Upper lobe of left lung (tissue), 6 donors: ENCODE data around the gene CMIP. TPM values are rescaled to one million over a fixed set of nuclear protein-coding genes. Genes with fewer than 3 reads are reported as not detected.

Experiments used
- ATAC-seq, 2 donors: fragments of 200-7000 bp; cut with Tn5 transposase; one replicate each; pipeline ENCODE4 v1.9.1; 2022; ENCODE audit warnings: mild to moderate bottlenecking in 2 of 2, moderate library complexity in 2 of 2; ENCODE audit not compliant: low FRiP score in 2 of 2
- DNase-seq, 2 donors: peaks; one replicate each; pipeline ENCODE4 v3.0.0-alpha.2; 2019 to 2020
- H3K27ac ChIP-seq, 4 donors: fragments of 200-600 bp; sonication (generic); one replicate each; pipeline ENCODE4 v1.5.1; 2016 to 2019
- H3K27me3 ChIP-seq, 4 donors: fragments of 200-600 bp; sonication (generic); one replicate each; pipeline ENCODE4 v1.5.1; 2017 to 2019
- H3K36me3 ChIP-seq, 4 donors: fragments of 200-600 bp; sonication (generic); one replicate each; pipeline ENCODE4 v1.5.1; 2016 to 2019
- H3K4me1 ChIP-seq, 4 donors: fragments of 200-600 bp; sonication (generic); one replicate each; pipeline ENCODE4 v1.5.1; 2018 to 2019
- H3K4me3 ChIP-seq, 4 donors: fragments of 200-600 bp; sonication (generic); one replicate each; pipeline ENCODE4 v1.5.1; 2017 to 2019; ENCODE audit warnings: mild to moderate bottlenecking in 2 of 4, moderate library complexity in 1 of 4
- H3K9me3 ChIP-seq, 4 donors: fragments of 200-600 bp; sonication (generic); one replicate each; pipeline ENCODE4 v1.5.1; 2018 to 2019
- CTCF ChIP-seq, 6 experiments: fragments of 450-650 bp in 4 of 6; fragments of 200-600 bp in 2 of 6; sonication (generic) in 2 of 6; IDR thresholded peaks; one replicate each; pipeline ENCODE4 v1.5.1; 2016 to 2019; ENCODE audit warnings: antibody characterized with exemption in 6 of 6
- EP300 ChIP-seq, 4 donors: sonication (generic); formaldehyde crosslinking; IDR thresholded peaks; one replicate each; pipeline ENCODE4 v1.5.1; 2017; ENCODE audit warnings: antibody characterized with exemption in 4 of 4, control low read depth in 2 of 4
- POLR2A ChIP-seq, 4 donors: fragments of 450-650 bp; IDR thresholded peaks; one replicate each; pipeline ENCODE4 v1.5.1; 2016 to 2017; ENCODE audit warnings: antibody characterized with exemption in 4 of 4, mild to moderate bottlenecking in 2 of 4
- POLR2AphosphoS5 ChIP-seq, 2 donors: sonication (generic); formaldehyde crosslinking; IDR thresholded peaks; one replicate each; pipeline ENCODE4 v1.5.1; 2017; ENCODE audit warnings: antibody characterized with exemption in 2 of 2
- WGBS, 2 donors: methylation state at CpG; one replicate each; pipeline ENCODE4 v1.1.5; 2017 to 2018; 5-methylcytosine and 5-hydroxymethylcytosine counted together
- total RNA-seq, 6 donors: library from RNA; depleted of rRNA in 4 of 6; stranded (reverse); fragments of >200 nt in 4 of 6; gene quantifications; one replicate each; pipeline versions ENCODE4 v1.1.0 to v1.2.1, GENCODE V29; 2016 to 2021
- donor health status: DM: no; HTN: no; CAD: no; lungs with moderate emphysema.
- donor health status: DM: no; HTN: yes; CAD: no; lungs with severe emphysema.

The CMIP gene
- total RNA-seq, 6 donors from 2014 or later = 48.3 to 109 (median 67.6) TPM

DNA sequence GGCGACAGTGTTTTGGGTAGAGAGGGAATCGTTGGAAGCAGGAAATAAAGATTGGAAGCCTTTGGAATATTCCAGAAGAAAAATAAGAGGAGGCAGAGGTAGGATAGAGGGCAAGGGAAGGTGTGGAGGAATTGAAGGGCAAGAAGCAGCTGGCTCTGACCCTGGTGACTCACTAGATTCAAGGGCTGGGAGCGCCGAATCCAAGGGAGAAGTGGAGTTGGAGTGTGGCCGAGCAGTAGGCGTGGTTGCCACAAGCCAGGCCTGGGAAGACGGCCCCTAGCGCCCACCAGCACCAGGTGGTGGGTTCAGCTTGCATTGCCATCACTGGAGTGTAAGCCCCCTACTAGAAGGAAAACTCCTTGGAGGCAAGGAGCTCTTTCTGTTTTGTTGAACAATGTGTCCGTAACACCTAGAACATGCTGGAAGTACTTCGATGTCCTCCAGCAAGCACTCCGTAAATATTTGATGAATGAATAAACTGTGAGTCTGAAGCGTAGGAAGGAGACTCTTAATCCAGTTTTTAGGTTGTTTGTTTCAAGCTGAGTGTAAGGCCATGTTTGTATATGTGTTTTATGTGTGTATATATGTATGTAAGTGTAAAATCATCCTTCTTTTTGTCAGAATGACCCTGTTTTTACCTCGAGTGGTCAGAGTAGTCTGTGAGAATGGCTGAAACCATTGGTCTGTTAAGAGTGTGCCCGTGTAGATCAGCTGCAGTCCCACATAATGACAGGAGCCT lies 139.5 kb downstream of the CMIP start:
- ATAC-seq = peak; percentile 56 to 77

DNA sequence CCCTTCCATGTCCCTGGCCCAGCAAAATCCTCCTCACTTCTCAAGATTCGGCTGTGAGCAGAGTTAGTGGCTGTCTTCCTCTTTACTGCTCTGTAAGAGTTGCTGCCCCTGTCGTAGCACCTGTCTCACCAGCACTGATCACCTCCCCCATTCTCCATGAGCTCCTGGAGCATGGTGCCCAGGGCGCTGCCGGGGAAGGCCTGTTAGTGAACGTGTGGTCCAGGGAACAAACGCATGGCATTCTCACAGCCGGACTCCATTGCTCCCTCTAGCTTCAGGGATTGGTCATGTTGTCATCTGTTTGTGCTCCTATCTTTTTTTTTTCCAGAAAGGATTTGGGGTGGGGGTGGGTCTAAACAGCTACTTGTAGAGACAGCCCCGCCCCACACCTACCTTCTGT lies 141.2 kb downstream of the CMIP start:
- Histone ChIP-seq H3K27ac (peak overlapping the region in 1 of 4 donors; percentile 86), H3K9me3 (no peaks in the 10 kb centered on the region), H3K4me1 (peaks cover 22 to 38% (median 34%) of the 10 kb centered on the region in 4 donors), H3K4me3 (no peak overlapping the region), H3K27me3 (no peaks in the 10 kb centered on the region), H3K36me3 (no peaks in the 10 kb centered on the region)
- ATAC-seq (no peak), DNase-seq (no peak)
- TF ChIP-seq EP300 (IDR thresholded peaks at IDR 0.05) (no peak), CTCF (IDR thresholded peaks at IDR 0.05) (no peak), POLR2A (IDR thresholded peaks at IDR 0.05) (no peak), POLR2AphosphoS5 (IDR thresholded peaks at IDR 0.05) (no peak)
- 90 to 94% methylated on average over 8 of the region's 8 CpGs for WGBS, 2 donors

More for the DNA sequence above, 139.5 kb downstream of the CMIP start:
- TF ChIP-seq EP300 (IDR thresholded peaks at IDR 0.05) = peak in 2 of 4 donors; percentile 67 to 75
- no peak for TF ChIP-seq POLR2A (IDR thresholded peaks at IDR 0.05)
- peak in 1 of 6 experiments; percentile 9 for TF ChIP-seq CTCF (IDR thresholded peaks at IDR 0.05)
- TF ChIP-seq POLR2AphosphoS5 (IDR thresholded peaks at IDR 0.05) = peak in 1 of 2 donors; percentile 43
- Histone ChIP-seq H3K4me1 (peaks cover 27 to 42% (median 38%) of the 10 kb centered on the region in 4 donors), H3K27me3 (no peaks in the 10 kb centered on the region), H3K4me3 (no peak overlapping the region), H3K36me3 (no peaks in the 10 kb centered on the region), H3K27ac (peak overlapping the region; percentile 62 to 86 (median 74)), H3K9me3 (no peaks in the 10 kb centered on the region)
- DNase-seq = peak in 1 of 2 donors; percentile 81
- WGBS, 2 donors = 58 to 61% methylated on average over 14 of the region's 14 CpGs

DNA sequence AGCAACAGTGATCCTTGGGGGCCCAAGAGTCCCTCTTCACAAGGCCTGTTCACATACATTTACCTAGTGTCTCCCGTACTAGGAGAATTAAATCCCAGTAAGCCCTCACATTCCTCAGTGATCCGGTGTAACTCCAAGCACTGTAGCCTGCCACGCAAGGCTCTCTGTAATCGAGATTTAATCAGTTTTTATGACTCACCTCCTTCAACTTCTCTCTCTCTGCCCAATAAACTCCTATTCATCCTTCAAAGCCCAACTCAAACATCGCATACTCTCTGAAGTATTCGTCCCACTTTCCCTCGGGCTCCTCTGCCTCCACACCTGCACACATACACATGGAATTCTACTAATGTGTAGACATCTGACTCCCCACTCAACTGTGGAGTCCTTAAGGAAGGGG lies 141.8 kb downstream of the CMIP start:
- Histone ChIP-seq H3K4me3 (no peak overlapping the region), H3K9me3 (no peaks in the 10 kb centered on the region), H3K36me3 (no peaks in the 10 kb centered on the region), H3K27ac (no peak overlapping the region), H3K4me1 (peaks cover 20 to 35% (median 31%) of the 10 kb centered on the region in 4 donors), H3K27me3 (no peaks in the 10 kb centered on the region)
- 97 to 98% methylated on average over 7 of the region's 7 CpGs for WGBS, 2 donors
- no peak for TF ChIP-seq POLR2AphosphoS5 (IDR thresholded peaks at IDR 0.05)
- TF ChIP-seq POLR2A (IDR thresholded peaks at IDR 0.05) = no peak
- TF ChIP-seq CTCF (IDR thresholded peaks at IDR 0.05) = no peak
- no peak for TF ChIP-seq EP300 (IDR thresholded peaks at IDR 0.05)
- ATAC-seq (no peak), DNase-seq (no peak)

- Histone ChIP-seq H3K27ac (no peak overlapping the region), H3K4me3 (no peak overlapping the region), H3K9me3 (no peaks in the 10 kb centered on the region), H3K4me1 (peaks cover 20 to 32% (median 28%) of the 10 kb centered on the region in 4 donors), H3K27me3 (no peaks in the 10 kb centered on the region), H3K36me3 (no peaks in the 10 kb centered on the region)
- no peak for ATAC-seq
- 95 to 96% methylated on average over 8 to 11 of the region's 11 CpGs for WGBS, 2 donors
- TF ChIP-seq POLR2AphosphoS5 (IDR thresholded peaks at IDR 0.05) (no peak), EP300 (IDR thresholded peaks at IDR 0.05) (no peak), POLR2A (IDR thresholded peaks at IDR 0.05) (no peak), CTCF (IDR thresholded peaks at IDR 0.05) (no peak)
- DNase-seq = no peak
Measured at GRCh38 chr16:81586977-81587625, 142.5 kb downstream of the CMIP start.
